Measurements from ENCODE around the gene ATPAF2.
"Not testable (repeated sequence)": the region's sequence is repeated elsewhere in the genome, so short reads cannot be mapped to it uniquely, and the experiment has no call there.

ATPAF2 gene

DNA sequence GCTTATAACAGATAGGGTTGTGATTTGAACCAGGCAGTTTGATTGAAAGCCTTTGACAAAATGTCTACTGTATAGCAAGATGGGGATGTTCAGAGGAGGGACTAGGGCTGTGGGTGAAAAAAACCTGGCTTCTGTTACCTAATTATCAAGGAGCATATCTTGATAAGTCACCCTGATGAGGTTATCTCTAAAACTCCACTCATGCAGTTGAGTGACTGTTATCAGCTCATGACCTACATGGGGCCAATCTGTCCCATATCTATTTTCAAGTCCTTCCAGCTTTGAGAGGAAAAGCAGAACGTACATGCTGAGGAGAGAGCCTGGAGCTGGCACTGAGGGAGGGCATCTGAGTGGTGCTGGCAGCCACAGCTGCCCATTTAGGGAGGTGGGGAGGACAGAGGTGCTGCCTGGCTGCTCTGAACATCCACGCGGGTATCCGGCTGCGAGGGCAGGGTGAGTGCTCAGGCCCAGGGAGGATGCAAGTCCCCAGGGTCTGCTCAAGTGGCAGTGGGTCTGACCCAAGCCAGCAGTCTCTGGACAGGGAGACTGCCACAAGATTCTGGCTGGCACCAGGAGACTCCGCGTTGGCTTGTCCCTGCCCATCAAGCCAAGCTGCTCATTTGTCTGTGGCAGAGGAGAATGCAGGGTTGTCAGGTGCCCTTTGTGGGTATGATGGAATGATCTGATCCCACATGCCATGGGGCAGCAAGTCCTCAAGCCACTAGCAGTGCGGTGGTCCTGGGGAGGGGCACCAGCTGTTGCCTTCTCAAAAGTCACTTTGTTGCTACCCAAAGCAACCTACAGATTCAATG is 29.2 kb downstream of the ATPAF2 start:
- no peak for DNase-seq (ENCODE audit: low spot score)

DNA sequence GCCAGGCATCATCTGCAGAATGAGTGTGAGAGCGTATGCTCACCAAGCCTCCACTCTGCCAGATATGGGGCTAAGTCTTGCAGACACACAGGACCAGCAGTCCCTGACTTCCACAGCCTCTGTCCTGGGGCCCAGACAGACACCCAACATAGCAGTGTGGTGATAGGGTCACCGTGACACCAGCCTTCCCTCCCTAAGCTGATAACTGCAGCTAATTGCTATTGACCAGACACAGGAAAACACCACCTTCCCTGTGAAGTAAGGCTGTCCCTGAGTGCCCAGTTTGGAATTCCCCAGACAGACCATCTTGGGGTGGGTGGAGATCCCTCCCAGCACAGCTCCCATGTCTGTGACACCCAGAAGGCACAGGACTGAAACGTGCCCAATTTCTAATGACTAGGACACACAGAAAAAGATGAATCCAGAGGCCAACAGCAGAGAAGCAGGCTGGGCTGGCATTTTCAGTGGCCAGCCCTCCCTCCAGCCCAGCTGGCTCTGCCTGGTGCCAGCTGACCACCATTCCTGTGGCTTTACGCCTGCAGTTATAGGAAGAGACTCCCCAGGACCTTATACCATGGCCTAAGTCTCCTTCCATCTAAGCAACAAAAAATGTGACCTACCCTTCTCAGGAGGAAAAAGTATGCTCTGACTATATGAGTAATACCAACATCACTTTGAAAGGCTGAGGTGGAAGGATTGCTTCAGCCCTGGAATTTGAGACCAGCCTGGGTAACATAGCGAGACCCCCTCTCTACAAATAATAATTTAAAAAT is 30.3 kb downstream of the ATPAF2 start:
- DNase-seq (ENCODE audit: low spot score) = no peak

GRCh38 chr17:18006495-18007239 is 32.3 kb downstream of the ATPAF2 start:
- no peak for DNase-seq (ENCODE audit: low spot score)

- DNase-seq (ENCODE audit: low spot score) = peak; percentile 18
Measured at GRCh38 chr17:18005496-18005895, 33.5 kb downstream of the ATPAF2 start.

GRCh38 chr17:18004884-18005305 is 34.1 kb downstream of the ATPAF2 start:
- DNase-seq (ENCODE audit: low spot score) = no peak

DNA sequence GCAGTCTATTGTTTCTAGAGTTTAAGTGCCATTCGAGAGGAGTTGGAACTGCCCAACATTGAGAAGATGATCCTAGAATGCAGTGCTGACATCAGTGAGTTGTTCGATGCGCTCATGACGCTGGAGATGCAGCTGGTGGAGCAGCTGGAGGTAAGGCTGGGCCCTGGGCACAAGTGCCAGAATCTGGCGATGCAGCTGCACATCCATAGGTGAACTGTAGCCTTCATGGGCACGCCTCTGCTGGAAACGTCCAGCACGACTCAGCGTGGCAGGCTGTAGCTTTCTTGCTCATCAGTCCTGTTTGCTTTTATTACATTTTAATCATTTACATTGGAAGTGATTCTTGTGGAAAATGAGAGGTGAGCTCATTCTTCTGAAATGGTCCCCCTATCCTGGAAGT is 34.6 kb downstream of the ATPAF2 start:
- no peak for DNase-seq (ENCODE audit: low spot score)

DNA sequence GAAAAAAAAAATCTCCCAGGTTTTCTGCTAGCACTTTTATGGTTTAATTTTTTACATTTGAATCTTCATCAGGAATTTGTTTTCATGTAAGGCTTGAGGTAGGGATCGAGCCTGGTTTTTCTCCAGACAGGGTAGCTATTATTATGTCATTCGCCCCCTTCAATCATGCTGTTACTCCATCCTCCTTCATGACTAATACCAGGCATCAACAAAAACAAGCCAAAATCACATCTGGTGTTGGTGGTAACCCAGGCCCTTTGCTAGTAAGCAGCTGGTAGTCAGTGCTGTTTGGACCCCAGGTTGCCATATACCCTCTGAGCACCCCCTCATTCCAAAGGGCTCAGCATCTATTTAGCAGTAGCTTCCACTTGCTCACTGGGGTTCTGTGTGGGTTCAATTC is 36.8 kb downstream of the ATPAF2 start:
- DNase-seq (ENCODE audit: low spot score) = no peak

DNA sequence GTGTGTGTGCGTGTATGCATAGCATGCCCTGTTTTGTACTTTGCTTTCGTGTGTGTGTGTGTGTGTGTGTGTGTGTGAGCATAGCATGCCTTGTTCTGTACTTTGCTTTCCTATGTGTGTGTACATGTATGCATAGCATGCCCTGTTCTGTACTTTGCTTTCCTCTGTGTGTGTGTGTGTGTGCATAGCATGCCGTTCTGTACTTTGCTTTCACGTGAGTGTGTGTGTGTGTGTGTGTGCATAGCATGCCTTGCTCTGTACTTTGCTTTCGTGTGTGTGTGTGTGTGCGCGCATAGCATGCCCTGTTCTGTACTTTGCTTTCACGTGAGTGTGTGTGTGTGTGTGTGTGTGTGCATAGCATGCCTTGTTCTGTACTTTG is 38.9 kb downstream of the ATPAF2 start:
- no peak for DNase-seq (ENCODE audit: low spot score)

DNA sequence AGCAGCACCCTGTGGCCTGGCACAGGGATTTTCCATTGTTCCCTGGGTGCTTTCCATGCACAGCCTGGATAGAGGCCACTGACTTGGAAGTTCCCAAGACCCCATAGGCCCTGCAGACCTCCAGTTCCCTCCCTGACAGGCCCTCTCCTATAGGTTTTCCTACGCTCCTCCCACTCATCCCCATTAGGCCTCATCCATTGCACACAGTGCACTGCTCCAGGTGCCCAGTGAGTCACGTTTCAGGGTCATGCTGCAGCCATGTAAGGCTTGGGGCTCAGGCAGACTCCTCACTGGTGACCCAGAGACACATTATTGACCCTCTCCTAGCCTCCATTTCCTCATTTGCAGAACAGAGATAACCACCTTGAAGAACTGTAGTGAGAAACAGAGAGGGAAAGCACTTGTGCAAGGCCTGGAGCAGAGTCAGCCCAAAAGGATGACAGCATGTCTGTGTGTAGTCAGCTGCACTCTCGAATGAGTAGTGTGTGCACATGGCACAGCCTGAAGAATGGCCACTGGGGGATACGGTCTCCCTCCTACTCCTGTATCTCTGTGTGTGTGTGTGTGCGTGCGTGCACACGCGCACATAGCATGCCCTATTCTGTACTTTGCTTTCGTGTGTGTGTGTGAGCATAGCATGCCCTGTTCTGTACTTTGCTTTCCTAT is 39.5 kb downstream of the ATPAF2 start:
- no peak for DNase-seq (ENCODE audit: low spot score)

- no peak for DNase-seq (ENCODE audit: low spot score)
Measured at GRCh38 chr17:17998934-17999333, 40.0 kb downstream of the ATPAF2 start.

DNA sequence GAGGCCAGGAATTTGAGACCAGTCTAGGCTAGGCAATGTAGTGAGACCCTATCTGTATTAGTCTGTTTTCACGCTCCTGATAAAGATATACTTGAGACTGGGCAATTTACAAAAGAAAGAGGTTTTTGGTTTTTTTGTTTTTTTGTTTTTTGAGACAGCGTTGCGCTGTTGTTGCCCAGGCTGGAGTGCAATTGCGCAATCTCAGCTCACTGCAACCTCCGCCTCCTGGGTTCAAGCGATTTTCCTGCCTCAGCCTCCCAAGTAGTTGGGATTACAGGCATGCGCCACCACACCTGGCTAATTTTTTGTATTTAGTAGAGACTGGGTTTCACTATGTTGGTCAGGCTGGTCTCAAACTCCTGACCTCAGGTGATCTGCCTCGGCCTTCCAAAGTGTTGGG is 43.1 kb downstream of the ATPAF2 start:
- DNase-seq (ENCODE audit: low spot score) = not testable (repeated sequence)

DNA sequence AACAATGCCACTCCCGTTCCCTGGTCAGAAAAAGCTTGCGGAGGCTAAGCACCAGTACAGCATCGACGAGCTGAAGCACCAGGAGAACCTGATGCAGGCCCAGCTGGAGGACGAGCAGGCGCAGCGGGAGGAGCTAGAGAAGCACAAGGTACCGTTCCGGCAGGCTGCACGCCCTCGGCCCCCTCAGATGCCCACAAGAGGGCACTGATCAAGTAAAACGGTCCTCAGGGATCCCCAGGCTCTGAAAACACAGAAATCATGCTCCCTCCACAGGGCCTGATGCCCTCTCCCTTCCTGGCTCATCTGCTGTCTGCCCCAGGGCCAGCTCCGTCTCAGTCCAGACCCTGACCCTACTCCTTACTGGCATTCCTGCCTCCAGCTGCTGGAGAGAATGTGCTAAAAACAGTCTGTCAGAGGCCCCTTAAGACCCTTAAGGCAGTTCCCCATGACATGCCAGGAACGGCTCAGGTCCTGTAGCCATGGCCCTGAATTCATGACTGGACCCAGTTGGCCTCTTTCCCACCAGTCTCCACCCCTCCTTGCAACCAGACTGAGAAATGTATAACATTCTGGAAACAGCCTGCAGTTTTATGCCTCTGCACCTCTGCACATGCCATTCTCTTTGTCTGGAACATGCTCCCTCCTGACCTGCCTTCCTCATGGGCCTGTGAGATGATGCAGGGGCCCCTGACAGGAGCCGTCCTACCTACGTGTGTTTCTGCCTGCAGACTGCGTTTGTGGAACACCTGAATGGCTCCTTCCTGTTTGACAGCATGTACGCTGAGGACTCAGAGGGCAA is 44.5 kb downstream of the ATPAF2 start:
- DNase-seq (ENCODE audit: low spot score) = peak; percentile 30

DNA sequence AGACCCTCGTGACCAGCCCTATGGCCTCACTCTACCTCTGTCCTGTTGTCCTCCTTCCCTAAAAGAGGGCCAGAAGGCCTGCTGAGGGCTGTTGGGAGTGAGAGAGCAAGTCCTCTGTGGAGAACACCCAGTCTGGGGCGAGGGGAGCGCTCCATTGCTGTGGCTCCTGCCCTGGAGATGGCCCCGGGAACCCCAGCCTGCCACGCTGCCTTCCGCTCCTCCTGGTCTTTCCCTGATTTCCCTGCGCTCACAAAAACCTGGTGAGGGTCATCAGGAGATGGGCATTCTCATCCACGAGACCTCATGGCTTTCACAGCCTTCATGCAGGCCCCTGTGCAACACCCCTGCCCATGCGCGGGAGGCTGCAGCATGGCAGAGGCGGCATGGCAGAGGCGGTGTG is 45.1 kb downstream of the ATPAF2 start:
- DNase-seq (ENCODE audit: low spot score) = no peak

- DNase-seq (ENCODE audit: low spot score) = no peak
Measured at GRCh38 chr17:17993366-17993765, 45.6 kb downstream of the ATPAF2 start.

- DNase-seq (ENCODE audit: low spot score) = no peak
Measured at GRCh38 chr17:17990282-17990681, 48.7 kb downstream of the ATPAF2 start.

GRCh38 chr17:17989618-17990017 is 49.4 kb downstream of the ATPAF2 start:
- DNase-seq (ENCODE audit: low spot score) = no peak

- DNase-seq (ENCODE audit: low spot score) = no peak
Measured at GRCh38 chr17:17989081-17989480, 49.9 kb downstream of the ATPAF2 start.

DNA sequence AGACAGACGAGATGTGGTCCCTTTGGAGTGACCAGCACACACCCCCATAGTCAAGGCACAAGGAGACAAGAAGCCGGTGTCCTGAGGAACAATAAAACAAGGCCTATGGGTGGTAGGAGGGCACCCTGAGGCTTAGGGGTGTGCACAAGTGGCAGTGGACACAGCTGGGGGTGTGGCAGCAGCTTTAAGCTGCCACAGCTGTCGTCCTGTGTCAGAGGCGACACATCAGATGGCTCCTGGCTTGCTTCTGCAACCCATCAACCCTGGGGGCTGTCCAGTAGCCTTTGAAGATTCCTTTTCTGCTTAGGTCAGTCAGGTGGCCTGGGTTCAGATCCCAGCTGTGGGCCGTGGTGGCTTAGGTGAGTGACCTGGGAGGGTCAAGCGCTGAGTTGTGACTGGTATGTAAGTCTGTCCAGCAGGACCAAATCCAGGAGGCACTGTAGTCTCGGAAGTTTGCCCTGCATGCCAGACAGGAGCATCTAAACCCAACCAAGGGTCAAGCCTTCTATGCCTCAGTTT is 50.5 kb downstream of the ATPAF2 start:
- no peak for DNase-seq (ENCODE audit: low spot score)

DNA sequence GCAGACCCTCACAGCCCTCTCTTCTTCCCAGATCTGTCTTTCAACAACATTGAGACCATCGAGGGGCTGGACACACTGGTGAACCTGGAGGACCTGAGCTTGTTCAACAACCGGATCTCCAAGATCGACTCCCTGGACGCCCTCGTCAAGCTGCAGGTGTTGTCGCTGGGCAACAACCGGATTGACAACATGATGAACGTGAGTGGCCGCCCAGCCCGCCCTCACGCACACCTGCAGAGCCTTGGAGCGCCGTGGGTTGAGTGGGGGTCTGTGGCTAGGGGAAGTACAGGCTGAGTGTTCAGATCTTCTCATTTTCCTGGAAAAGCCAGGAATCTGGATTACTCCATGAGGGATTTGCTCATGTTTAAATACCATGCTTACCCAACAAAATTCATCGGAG is 51.1 kb downstream of the ATPAF2 start:
- DNase-seq (ENCODE audit: low spot score) = no peak

DNA sequence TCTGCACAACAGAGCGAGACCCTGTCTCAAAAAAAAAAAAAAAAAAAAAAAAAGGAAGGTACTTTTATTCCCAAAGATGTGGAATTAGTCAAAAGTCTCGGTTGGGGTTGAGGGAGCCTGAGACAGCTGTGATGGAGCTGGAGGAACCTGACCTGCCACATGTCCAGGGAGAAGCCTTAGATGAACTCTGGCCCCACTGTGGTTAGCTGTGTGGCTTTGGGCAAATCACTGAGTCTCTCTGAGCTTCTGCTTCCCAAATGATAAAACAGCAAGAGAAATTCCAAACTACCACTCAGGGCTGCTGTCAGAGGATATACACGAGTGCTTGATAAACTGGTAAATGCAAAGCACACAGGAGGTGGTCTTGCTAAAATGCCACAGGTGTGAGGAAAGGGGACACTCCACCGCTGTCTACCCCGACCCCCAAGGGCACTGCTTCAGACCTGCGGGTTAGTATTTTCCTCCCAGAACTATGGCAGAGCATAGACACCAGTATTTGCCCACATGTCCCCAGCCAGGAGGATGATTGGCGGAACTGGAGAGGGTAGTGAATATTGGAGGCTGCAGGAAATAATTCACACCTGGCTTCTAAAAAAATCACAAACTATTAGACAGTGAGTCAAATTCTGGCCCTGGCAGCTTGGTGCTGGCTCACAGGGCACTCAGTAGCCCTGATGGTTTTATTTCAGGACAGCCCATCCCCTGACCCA is 51.6 kb downstream of the ATPAF2 start:
- DNase-seq (ENCODE audit: low spot score) = no peak

DNA sequence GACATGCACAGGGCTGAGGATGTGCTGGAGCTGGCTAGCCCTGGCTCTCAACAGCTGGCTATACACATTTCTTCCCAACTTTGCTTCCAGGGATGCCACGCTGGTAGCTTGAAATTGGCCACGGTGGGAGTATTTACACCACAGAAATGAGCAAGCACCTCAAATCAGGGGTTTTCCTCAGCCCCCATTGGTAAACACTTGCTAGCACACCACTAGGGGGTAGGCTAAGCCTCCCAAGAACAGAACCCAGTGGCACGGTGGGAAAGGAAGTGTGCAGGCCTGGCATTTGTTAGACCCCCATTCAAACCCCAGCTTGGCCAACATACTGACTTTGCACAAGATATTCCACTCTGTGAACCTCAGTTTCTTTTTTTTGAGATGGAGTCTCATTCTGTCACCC is 53.4 kb downstream of the ATPAF2 start:
- no peak for DNase-seq (ENCODE audit: low spot score)

All from SW480 (cell line).